PC-9 (cell line): ENCODE measurements around the gene AQP9. TPM values are rescaled to one million over a fixed set of nuclear protein-coding genes. Genes with fewer than 3 reads are reported as not detected.

Experiments used
- BruUV-seq: library from RNA; stranded (reverse); fragments of 400-500 nt; replicated peaks from 2 replicates; lab custom pipeline; 2021; lab: Mats Ljungman, UMichigan
- CTCF ChIA-PET: fragments of 300-600 bp; sonication (Branson Sonifier 250); formaldehyde crosslinking; loops from one replicate; lab custom pipeline; 2022; ENCODE audit warnings: antibody characterized with exemption; lab: Charles Lee
- POLR2A ChIA-PET: fragments of 300-600 bp; sonication (Branson Sonifier 250); formaldehyde crosslinking; loops from one replicate; lab custom pipeline; 2022; ENCODE audit warnings: antibody characterized with exemption; ENCODE audit not compliant: unreplicated experiment; lab: Charles Lee
- DNase-seq, 2 experiments: peaks; one replicate each; pipeline versions ENCODE4 v3.0.0 to v3.0.0-alpha.2; 2015 to 2022; ENCODE audit warnings: mixed read lengths in 1 of 2
- H2AFZ ChIP-seq: fragments of 200-600 bp; sonication (generic); 2 replicates; pipeline ENCODE4 v1.8.1; 2017; ENCODE audit warnings: antibody characterized with exemption
- H3F3A ChIP-seq: fragments of 200-600 bp; sonication (generic); 2 replicates; pipeline ENCODE4 v1.8.1; 2017; ENCODE audit warnings: antibody characterized with exemption, mild to moderate bottlenecking, low read depth; ENCODE audit not compliant: insufficient read depth
- H3K27ac ChIP-seq: fragments of 200-600 bp; sonication (generic); 2 replicates; pipeline ENCODE4 v1.6.1; 2016; ENCODE audit warnings: mixed run types
- H3K27me3 ChIP-seq: fragments of 200-600 bp; sonication (generic); 2 replicates; pipeline ENCODE4 v1.6.1; 2016; ENCODE audit warnings: low read depth, mixed run types; ENCODE audit not compliant: insufficient read depth
- H3K36me3 ChIP-seq: fragments of 200-600 bp; sonication (generic); 2 replicates; pipeline ENCODE4 v1.6.1; 2016; ENCODE audit warnings: low read depth, mixed run types
- H3K4me1 ChIP-seq: fragments of 200-600 bp; sonication (generic); replicated peaks from 2 replicates; pipeline ENCODE4 v1.6.1; 2016; ENCODE audit warnings: mixed run types; ENCODE audit not compliant: insufficient read depth
- H3K4me2 ChIP-seq: fragments of 200-600 bp; sonication (generic); 2 replicates; pipeline ENCODE4 v1.6.1; 2017; ENCODE audit warnings: mixed run types
- H3K4me3 ChIP-seq: fragments of 200-600 bp; sonication (generic); 2 replicates; pipeline ENCODE4 v1.6.1; 2016; ENCODE audit warnings: mixed run types
- H3K79me2 ChIP-seq: fragments of 200-600 bp; sonication (generic); 2 replicates; pipeline ENCODE4 v1.6.1; 2017; ENCODE audit warnings: low read depth, mixed run types
- H3K9me2 ChIP-seq: fragments of 200-600 bp; sonication (generic); 2 replicates; pipeline ENCODE4 v1.8.1; 2017; ENCODE audit warnings: mild to moderate bottlenecking; ENCODE audit not compliant: insufficient read depth
- H3K9me3 ChIP-seq: fragments of 200-600 bp; sonication (generic); 2 replicates; pipeline ENCODE4 v1.8.1; 2016; ENCODE audit warnings: low read depth; ENCODE audit not compliant: insufficient read depth
- H4K20me1 ChIP-seq: fragments of 200-600 bp; sonication (generic); 2 replicates; pipeline ENCODE4 v1.8.1; 2017; ENCODE audit not compliant: insufficient read depth
- EZH2 ChIP-seq: fragments of 200-600 bp; sonication (generic); IDR thresholded peaks from 2 replicates; pipeline ENCODE4 v1.8.0; 2017; ENCODE audit warnings: antibody characterized with exemption, low read depth
- intact Hi-C: fragments of 100-400 bp; cut with micrococcal nuclease; formaldehyde crosslinking; loops from one replicate; pipeline ENCODE4 v1.10.0; 2022; ENCODE audit not compliant: unreplicated experiment
- total RNA-seq: library from RNA; stranded (reverse); gene quantifications from 2 replicates; pipeline ENCODE4 v1.2.3, GENCODE V29; 2021
- TF ChIP-seq, protein P1 (sequence below): fragments of 200-600 bp; sonication (generic); conservative IDR thresholded peaks from 2 replicates; pipeline ENCODE4 v1.6.1; 2017; ENCODE audit warnings: mixed run types, antibody characterized with exemption, mild to moderate bottlenecking, moderate library complexity

The AQP9 gene
- total RNA-seq, 1 experiment from 2014 or later: not detected

GRCh38 chr15:58145606-58146005 lies 7.4 kb downstream of the AQP9 start:
- no peak for DNase-seq
- H2AFZ ChIP-seq: no peak overlapping the region
- no peaks in the 10 kb centered on the region for H3K79me2 ChIP-seq
- no peaks in the 10 kb centered on the region for H3K36me3 ChIP-seq
- no peaks in the 10 kb centered on the region for H4K20me1 ChIP-seq
- peaks cover 11% of the 10 kb centered on the region for H3K4me1 ChIP-seq
- no peak overlapping the region for H3K4me2 ChIP-seq
- no peaks in the 10 kb centered on the region for H3K9me2 ChIP-seq
- no peak overlapping the region for H3K27ac ChIP-seq
- no peaks in the 10 kb centered on the region for H3K9me3 ChIP-seq
- no peaks in the 10 kb centered on the region for H3K27me3 ChIP-seq
- intact Hi-C loops: no loop called here
- no TSS peak for BruUV-seq
- ChIA-PET CTCF (no interaction called here), POLR2A (no interaction called here)
- no peak overlapping the region for H3K4me3 ChIP-seq
- H3F3A ChIP-seq: no peaks in the 10 kb centered on the region
- no peak for TF ChIP-seq EZH2
- TF ChIP-seq, protein P1, sequence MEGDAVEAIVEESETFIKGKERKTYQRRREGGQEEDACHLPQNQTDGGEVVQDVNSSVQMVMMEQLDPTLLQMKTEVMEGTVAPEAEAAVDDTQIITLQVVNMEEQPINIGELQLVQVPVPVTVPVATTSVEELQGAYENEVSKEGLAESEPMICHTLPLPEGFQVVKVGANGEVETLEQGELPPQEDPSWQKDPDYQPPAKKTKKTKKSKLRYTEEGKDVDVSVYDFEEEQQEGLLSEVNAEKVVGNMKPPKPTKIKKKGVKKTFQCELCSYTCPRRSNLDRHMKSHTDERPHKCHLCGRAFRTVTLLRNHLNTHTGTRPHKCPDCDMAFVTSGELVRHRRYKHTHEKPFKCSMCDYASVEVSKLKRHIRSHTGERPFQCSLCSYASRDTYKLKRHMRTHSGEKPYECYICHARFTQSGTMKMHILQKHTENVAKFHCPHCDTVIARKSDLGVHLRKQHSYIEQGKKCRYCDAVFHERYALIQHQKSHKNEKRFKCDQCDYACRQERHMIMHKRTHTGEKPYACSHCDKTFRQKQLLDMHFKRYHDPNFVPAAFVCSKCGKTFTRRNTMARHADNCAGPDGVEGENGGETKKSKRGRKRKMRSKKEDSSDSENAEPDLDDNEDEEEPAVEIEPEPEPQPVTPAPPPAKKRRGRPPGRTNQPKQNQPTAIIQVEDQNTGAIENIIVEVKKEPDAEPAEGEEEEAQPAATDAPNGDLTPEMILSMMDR: no peak

DNA sequence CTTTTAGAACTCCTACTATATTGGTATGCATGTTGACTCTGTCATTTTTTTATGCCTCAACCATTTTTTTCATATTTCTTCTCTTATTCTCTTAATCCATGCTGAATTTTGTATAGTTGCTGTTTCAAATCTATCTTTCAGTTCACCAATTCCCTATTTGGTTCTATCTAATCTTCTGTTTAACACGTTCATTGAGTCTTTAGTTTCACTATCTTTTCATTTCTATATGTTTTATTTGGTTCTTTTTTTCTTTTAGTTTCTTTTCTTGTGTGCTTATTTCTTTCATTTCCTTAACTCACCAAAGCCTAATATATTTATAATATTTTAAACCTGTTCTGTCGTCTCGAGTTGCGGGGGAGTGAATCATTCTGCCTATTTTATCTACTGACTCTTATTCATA lies 8.0 kb downstream of the AQP9 start:
- Histone ChIP-seq H4K20me1 (no peaks in the 10 kb centered on the region), H3F3A (no peaks in the 10 kb centered on the region), H3K4me3 (no peak overlapping the region), H3K9me3 (no peaks in the 10 kb centered on the region), H3K27ac (peak overlapping the region; percentile 55; the same call in 1 of the 2 replicates), H3K79me2 (no peaks in the 10 kb centered on the region), H3K4me1 (peaks cover 11% of the 10 kb centered on the region), H2AFZ (no peak overlapping the region), H3K9me2 (no peaks in the 10 kb centered on the region), H3K27me3 (no peaks in the 10 kb centered on the region), H3K36me3 (no peaks in the 10 kb centered on the region), H3K4me2 (no peak overlapping the region)
- no peak for DNase-seq
- CTCF ChIA-PET: no interaction called here
- intact Hi-C loops: no loop called here
- POLR2A ChIA-PET: no interaction called here
- TF ChIP-seq, protein P1: no peak
- no peak for TF ChIP-seq EZH2
- no TSS peak for BruUV-seq

GRCh38 chr15:58146749-58147148 lies 8.6 kb downstream of the AQP9 start:
- peak overlapping the region; percentile 23; the same call in 1 of the 2 replicates for H3K4me2 ChIP-seq
- no peaks in the 10 kb centered on the region for H3F3A ChIP-seq
- H3K9me3 ChIP-seq: no peaks in the 10 kb centered on the region
- H3K4me1 ChIP-seq: peaks cover 11% of the 10 kb centered on the region
- intact Hi-C loops: no loop called here
- TF ChIP-seq, protein P1: no peak
- no peak for TF ChIP-seq EZH2
- peak overlapping the region; percentile 55 for H3K27ac ChIP-seq
- no peaks in the 10 kb centered on the region for H4K20me1 ChIP-seq
- no peaks in the 10 kb centered on the region for H3K9me2 ChIP-seq
- POLR2A ChIA-PET: no interaction called here
- H3K27me3 ChIP-seq: no peaks in the 10 kb centered on the region
- CTCF ChIA-PET: no interaction called here
- peak in 1 of 2 experiments; percentile 56 for DNase-seq
- no TSS peak for BruUV-seq
- H3K4me3 ChIP-seq: no peak overlapping the region
- H3K79me2 ChIP-seq: no peaks in the 10 kb centered on the region
- no peaks in the 10 kb centered on the region for H3K36me3 ChIP-seq
- H2AFZ ChIP-seq: peak overlapping the region; percentile 58; the same call in 1 of the 2 replicates
